HG02938 (cell line): Measurements from ENCODE around the gene BRMS1.

Experiments used
- ATAC-seq: cut with Tn5 transposase; IDR thresholded peaks from one replicate; pipeline ENCODE4 v1.9.1; 2021; ENCODE audit warnings: mild to moderate bottlenecking, moderate library complexity; ENCODE audit not compliant: unreplicated experiment

Gene BRMS1

GRCh38 chr11:66338276-66339161, 6.4 kb downstream of the BRMS1 start:
- no peak for ATAC-seq

GRCh38 chr11:66337103-66337899, 7.6 kb downstream of the BRMS1 start:
- ATAC-seq, result no peak

- ATAC-seq, result peak; percentile 72
These were observed 8.4 kb downstream of the BRMS1 start, which contains the start of gene RIN1 for GRCh38 chr11:66336234-66337102. Gene RIN1, minus strand, starts transcription at chr11:66336434. Its CDS starts 32 bp downstream, at chr11:66336402.

- ATAC-seq, result no peak
These were observed 9.2 kb downstream of the BRMS1 start for GRCh38 chr11:66335531-66336233.

- ATAC-seq, result no peak
These were observed 10.1 kb downstream of the BRMS1 start for GRCh38 chr11:66334605-66335442.

GRCh38 chr11:66333896-66334604, 10.9 kb downstream of the BRMS1 start:
- ATAC-seq, result no peak

- ATAC-seq, result no peak
These were observed 11.6 kb downstream of the BRMS1 start for GRCh38 chr11:66333220-66333877.

- ATAC-seq, result no peak
These were observed 12.3 kb downstream of the BRMS1 start for GRCh38 chr11:66332371-66333219.

GRCh38 chr11:66331542-66332370, 13.1 kb downstream of the BRMS1 start:
- ATAC-seq, result no peak

- ATAC-seq, result no peak
These were observed 14.0 kb downstream of the BRMS1 start for GRCh38 chr11:66330931-66331330.

- ATAC-seq, result no peak
These were observed 15.7 kb downstream of the BRMS1 start for GRCh38 chr11:66329165-66329673.

- ATAC-seq, result no peak
These were observed 16.4 kb downstream of the BRMS1 start for GRCh38 chr11:66328302-66329144.

GRCh38 chr11:66328031-66328301, 16.9 kb downstream of the BRMS1 start:
- ATAC-seq, result no peak

- ATAC-seq, result no peak
These were observed 17.5 kb downstream of the BRMS1 start for GRCh38 chr11:66327171-66328030.
